Measurements from ENCODE around the gene SCN9A.

SCN9A gene

GRCh38 chr2:166167449-166167848 lies 208.3 kb downstream of the SCN9A start:
- peak; percentile 23 for DNase-seq

GRCh38 chr2:166163775-166164174 lies 212.0 kb downstream of the SCN9A start:
- no peak for DNase-seq

- no peak for DNase-seq
Measured at GRCh38 chr2:166158546-166158945, 217.2 kb downstream of the SCN9A start.

GRCh38 chr2:166157578-166157977 lies 218.2 kb downstream of the SCN9A start:
- no peak for DNase-seq

- DNase-seq, result no peak
Measured at GRCh38 chr2:166156985-166157490, 218.7 kb downstream of the SCN9A start.

GRCh38 chr2:166155589-166155988 lies 220.2 kb downstream of the SCN9A start:
- no peak for DNase-seq

GRCh38 chr2:166154685-166155338 lies 220.9 kb downstream of the SCN9A start:
- no peak for DNase-seq

- DNase-seq, result no peak
Measured at GRCh38 chr2:166152064-166152463, 223.7 kb downstream of the SCN9A start.

GRCh38 chr2:166148500-166149400 lies 227.0 kb downstream of the SCN9A start:
- DNase-seq, result no peak

- DNase-seq, result no peak
Measured at GRCh38 chr2:166147883-166148282, 227.9 kb downstream of the SCN9A start.
